HepG2 (cell line): ENCODE measurements around the gene CYP2W1. TPM values are rescaled to one million over a fixed set of nuclear protein-coding genes. Genes with fewer than 3 reads are reported as not detected.

Source experiments
- KDM5B ChIP-seq: sonication (generic); formaldehyde crosslinking; IDR thresholded peaks from 2 replicates; pipeline ENCODE4 v1.4.0; 2020; ENCODE audit warnings: missing genetic modification reagents, mild to moderate bottlenecking, borderline replicate concordance
- MTA1 ChIP-seq: sonication (generic); formaldehyde crosslinking; IDR thresholded peaks from 2 replicates; pipeline ENCODE4 v1.4.0; 2020; ENCODE audit warnings: missing genetic modification reagents, mild to moderate bottlenecking, borderline replicate concordance
- STAT5B ChIP-seq: sonication (generic); formaldehyde crosslinking; IDR thresholded peaks from 2 replicates; pipeline ENCODE4 v1.4.0; 2020; ENCODE audit warnings: missing genetic modification reagents
- TBX3 ChIP-seq: fragments of 450-650 bp; IDR thresholded peaks from 2 replicates; pipeline ENCODE4 v1.6.1; 2017; ENCODE audit warnings: antibody characterized with exemption, mild to moderate bottlenecking, inconsistent platforms, borderline replicate concordance
- ZBTB38 ChIP-seq: sonication (generic); formaldehyde crosslinking; IDR thresholded peaks from 2 replicates; pipeline ENCODE4 v1.5.1; 2020; ENCODE audit warnings: mild to moderate bottlenecking, missing genetic modification reagents
- ZNF501 ChIP-seq: sonication (generic); formaldehyde crosslinking; IDR thresholded peaks from 2 replicates; pipeline ENCODE4 v1.5.1; 2020; ENCODE audit warnings: mild to moderate bottlenecking, moderate library complexity, missing genetic modification reagents
- ZNF644 ChIP-seq: IDR thresholded peaks from 2 replicates; pipeline ENCODE4 v1.6.1; 2016; ENCODE audit warnings: low read depth
- polyA plus RNA-seq, 8 experiments: library from polyadenylated mRNA; depleted of rRNA in 3 of 8; stranded (reverse) in 7 of 8; unstranded in 1 of 8; fragments of >200 nt; fragmentation: Illumina TruSeq in 4 of 8; extraction: Trizol in 4 of 8; gene quantifications; 2 replicates each; pipeline versions ENCODE4 v1.2.1 to v1.2.3, GENCODE V29; 2011 to 2016; ENCODE audit warnings: low read depth in 4 of 8, missing spikeins in 1 of 8, mixed read lengths in 1 of 8; ENCODE audit not compliant: insufficient read depth in 1 of 8
- total RNA-seq, 5 experiments: library from RNA; depleted of rRNA; stranded (reverse); fragments of >200 nt; fragmentation: Illumina TruSeq; extraction: Trizol; gene quantifications; 2 replicates each; pipeline ENCODE4 v1.2.3, GENCODE V29; 2016; ENCODE audit warnings: low read depth in 1 of 5
- TF ChIP-seq, protein P1 (sequence below): sonication (generic); formaldehyde crosslinking; IDR thresholded peaks from 2 replicates; pipeline ENCODE4 v1.8.0; 2022; ENCODE audit warnings: mild to moderate bottlenecking, missing genetic modification reagents, moderate library complexity
- TF ChIP-seq, protein P2 (sequence below): sonication (generic); formaldehyde crosslinking; IDR thresholded peaks from 2 replicates; pipeline ENCODE4 v1.4.0; 2020; ENCODE audit warnings: missing genetic modification reagents
- TF ChIP-seq, protein P3 (sequence below): IDR thresholded peaks from 2 replicates; pipeline ENCODE4 v1.6.1; 2012; ENCODE audit warnings: low read length, improper control_type of control experiment
- TF ChIP-seq, protein P4 (sequence below): sonication (generic); formaldehyde crosslinking; IDR thresholded peaks from 2 replicates; pipeline ENCODE4 v1.4.0; 2020; ENCODE audit warnings: missing genetic modification reagents

CYP2W1 gene
- total and polyA plus RNA-seq, 2 of the 13 experiments (the other 11 are each of a cell fraction or from before 2014, with no cell fraction given): 19.5 to 31.7 TPM

DNA sequence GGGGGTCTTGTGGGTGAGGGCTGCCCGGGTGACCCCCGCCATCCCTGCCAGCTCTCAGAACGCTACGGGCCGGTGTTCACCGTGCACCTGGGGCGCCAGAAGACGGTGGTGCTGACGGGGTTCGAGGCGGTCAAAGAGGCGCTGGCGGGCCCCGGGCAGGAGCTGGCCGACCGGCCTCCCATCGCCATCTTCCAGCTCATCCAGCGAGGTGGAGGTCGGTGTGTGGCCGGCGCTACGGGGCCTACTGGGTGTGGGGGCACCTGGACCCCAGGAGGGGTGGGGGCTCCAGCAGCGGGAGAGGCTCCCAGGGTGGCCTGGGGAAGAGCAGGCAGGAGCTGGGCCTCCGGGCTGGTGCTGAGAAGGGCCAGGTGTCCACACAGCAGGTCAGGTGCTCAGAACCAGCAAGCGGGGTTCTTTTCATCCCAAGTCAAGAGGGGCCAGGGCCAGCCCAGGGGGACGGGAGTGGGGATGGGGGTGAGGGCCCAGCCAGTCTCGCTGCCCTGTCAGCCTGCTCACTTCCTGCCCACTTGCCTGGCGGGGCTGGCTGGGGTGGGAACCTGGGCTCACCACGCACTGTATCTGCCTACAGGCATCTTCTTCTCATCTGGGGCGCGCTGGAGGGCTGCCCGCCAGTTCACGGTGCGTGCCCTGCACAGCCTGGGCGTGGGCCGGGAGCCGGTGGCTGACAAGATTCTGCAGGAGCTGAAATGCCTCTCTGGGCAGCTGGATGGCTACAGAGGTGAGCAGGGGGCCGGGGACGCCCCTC, 1.6 kb downstream of the CYP2W1 start (continued):
- TF ChIP-seq TBX3: no peak
- TF ChIP-seq ZNF501 (CRISPR knock-in tag): no peak
- TF ChIP-seq, protein P1, sequence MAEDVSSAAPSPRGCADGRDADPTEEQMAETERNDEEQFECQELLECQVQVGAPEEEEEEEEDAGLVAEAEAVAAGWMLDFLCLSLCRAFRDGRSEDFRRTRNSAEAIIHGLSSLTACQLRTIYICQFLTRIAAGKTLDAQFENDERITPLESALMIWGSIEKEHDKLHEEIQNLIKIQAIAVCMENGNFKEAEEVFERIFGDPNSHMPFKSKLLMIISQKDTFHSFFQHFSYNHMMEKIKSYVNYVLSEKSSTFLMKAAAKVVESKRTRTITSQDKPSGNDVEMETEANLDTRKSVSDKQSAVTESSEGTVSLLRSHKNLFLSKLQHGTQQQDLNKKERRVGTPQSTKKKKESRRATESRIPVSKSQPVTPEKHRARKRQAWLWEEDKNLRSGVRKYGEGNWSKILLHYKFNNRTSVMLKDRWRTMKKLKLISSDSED (CRISPR knock-in tag): no peak
- TF ChIP-seq, protein P2, sequence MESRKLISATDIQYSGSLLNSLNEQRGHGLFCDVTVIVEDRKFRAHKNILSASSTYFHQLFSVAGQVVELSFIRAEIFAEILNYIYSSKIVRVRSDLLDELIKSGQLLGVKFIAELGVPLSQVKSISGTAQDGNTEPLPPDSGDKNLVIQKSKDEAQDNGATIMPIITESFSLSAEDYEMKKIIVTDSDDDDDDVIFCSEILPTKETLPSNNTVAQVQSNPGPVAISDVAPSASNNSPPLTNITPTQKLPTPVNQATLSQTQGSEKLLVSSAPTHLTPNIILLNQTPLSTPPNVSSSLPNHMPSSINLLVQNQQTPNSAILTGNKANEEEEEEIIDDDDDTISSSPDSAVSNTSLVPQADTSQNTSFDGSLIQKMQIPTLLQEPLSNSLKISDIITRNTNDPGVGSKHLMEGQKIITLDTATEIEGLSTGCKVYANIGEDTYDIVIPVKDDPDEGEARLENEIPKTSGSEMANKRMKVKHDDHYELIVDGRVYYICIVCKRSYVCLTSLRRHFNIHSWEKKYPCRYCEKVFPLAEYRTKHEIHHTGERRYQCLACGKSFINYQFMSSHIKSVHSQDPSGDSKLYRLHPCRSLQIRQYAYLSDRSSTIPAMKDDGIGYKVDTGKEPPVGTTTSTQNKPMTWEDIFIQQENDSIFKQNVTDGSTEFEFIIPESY: peak; percentile 47; the same call in 1 of the 2 replicates
- TF ChIP-seq, protein P3, sequence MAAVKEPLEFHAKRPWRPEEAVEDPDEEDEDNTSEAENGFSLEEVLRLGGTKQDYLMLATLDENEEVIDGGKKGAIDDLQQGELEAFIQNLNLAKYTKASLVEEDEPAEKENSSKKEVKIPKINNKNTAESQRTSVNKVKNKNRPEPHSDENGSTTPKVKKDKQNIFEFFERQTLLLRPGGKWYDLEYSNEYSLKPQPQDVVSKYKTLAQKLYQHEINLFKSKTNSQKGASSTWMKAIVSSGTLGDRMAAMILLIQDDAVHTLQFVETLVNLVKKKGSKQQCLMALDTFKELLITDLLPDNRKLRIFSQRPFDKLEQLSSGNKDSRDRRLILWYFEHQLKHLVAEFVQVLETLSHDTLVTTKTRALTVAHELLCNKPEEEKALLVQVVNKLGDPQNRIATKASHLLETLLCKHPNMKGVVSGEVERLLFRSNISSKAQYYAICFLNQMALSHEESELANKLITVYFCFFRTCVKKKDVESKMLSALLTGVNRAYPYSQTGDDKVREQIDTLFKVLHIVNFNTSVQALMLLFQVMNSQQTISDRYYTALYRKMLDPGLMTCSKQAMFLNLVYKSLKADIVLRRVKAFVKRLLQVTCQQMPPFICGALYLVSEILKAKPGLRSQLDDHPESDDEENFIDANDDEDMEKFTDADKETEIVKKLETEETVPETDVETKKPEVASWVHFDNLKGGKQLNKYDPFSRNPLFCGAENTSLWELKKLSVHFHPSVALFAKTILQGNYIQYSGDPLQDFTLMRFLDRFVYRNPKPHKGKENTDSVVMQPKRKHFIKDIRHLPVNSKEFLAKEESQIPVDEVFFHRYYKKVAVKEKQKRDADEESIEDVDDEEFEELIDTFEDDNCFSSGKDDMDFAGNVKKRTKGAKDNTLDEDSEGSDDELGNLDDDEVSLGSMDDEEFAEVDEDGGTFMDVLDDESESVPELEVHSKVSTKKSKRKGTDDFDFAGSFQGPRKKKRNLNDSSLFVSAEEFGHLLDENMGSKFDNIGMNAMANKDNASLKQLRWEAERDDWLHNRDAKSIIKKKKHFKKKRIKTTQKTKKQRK: no peak
- TF ChIP-seq MTA1 (CRISPR knock-in tag): no peak
- peak; percentile 47 for TF ChIP-seq ZBTB38 (CRISPR knock-in tag)
- TF ChIP-seq, protein P4, sequence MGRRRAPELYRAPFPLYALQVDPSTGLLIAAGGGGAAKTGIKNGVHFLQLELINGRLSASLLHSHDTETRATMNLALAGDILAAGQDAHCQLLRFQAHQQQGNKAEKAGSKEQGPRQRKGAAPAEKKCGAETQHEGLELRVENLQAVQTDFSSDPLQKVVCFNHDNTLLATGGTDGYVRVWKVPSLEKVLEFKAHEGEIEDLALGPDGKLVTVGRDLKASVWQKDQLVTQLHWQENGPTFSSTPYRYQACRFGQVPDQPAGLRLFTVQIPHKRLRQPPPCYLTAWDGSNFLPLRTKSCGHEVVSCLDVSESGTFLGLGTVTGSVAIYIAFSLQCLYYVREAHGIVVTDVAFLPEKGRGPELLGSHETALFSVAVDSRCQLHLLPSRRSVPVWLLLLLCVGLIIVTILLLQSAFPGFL: no peak
- TF ChIP-seq ZNF644 (CRISPR knock-in tag): no peak
- no peak for TF ChIP-seq KDM5B
- no peak for TF ChIP-seq STAT5B (CRISPR knock-in tag)
- TF ChIP-seq, all 625 proteins: peak for 5
